H1 (cell line): ENCODE results near the gene IL32. TPM values are rescaled to one million over a fixed set of nuclear protein-coding genes. Genes with fewer than 3 reads are reported as not detected.

ENCODE experiments used
- CTCF ChIA-PET: fragments of 300-600 bp; sonication (Branson Sonifier 250); formaldehyde crosslinking; loops from one replicate; lab custom pipeline; 2021; ENCODE audit not compliant: partially characterized antibody; lab: Charles Lee
- POLR2A ChIA-PET: fragments of 300-600 bp; sonication (Branson Sonifier 250); formaldehyde crosslinking; loops from one replicate; lab custom pipeline; 2021; ENCODE audit warnings: inconsistent platforms; ENCODE audit not compliant: partially characterized antibody; lab: Charles Lee
- DNase-seq, 2 experiments: peaks; one replicate each; pipeline versions ENCODE4 v3.0.0 to v3.0.0-alpha.2; 2010 to 2022; ENCODE audit warnings: low spot score in 2 of 2, low read depth in 1 of 2, mixed read lengths in 1 of 2
- FAIRE-seq: peaks from 2 replicates; lab custom pipeline; 2011; peaks lifted over from hg19 to GRCh38; lab: Jason Lieb, UNC
- H2AFZ ChIP-seq: 2 replicates; pipeline ENCODE4 v1.8.1; 2012; ENCODE audit warnings: low read length, inconsistent platforms
- H2AK5ac ChIP-seq: 2 replicates; pipeline ENCODE4 v1.6.1; 2013; ENCODE audit warnings: low read depth, low read length
- H2BK120ac ChIP-seq: replicated peaks from 2 replicates; pipeline ENCODE3; 2013; ENCODE audit warnings: low read depth, low read length, inconsistent platforms
- H2BK12ac ChIP-seq: 2 replicates; pipeline ENCODE4 v1.6.1; 2013; ENCODE audit warnings: low read depth, low read length
- H2BK15ac ChIP-seq: 2 replicates; pipeline ENCODE4 v1.6.1; 2013; ENCODE audit warnings: low read length
- H2BK20ac ChIP-seq: 2 replicates; pipeline ENCODE4 v1.6.1; 2013; ENCODE audit warnings: low read length
- H2BK5ac ChIP-seq: 2 replicates; pipeline ENCODE4 v1.6.1; 2013; ENCODE audit warnings: low read depth, low read length
- H3K14ac ChIP-seq: 2 replicates; pipeline ENCODE4 v1.6.1; 2013; ENCODE audit warnings: inconsistent platforms; ENCODE audit not compliant: insufficient read length
- H3K18ac ChIP-seq: 2 replicates; pipeline ENCODE4 v1.6.1; 2013; ENCODE audit warnings: low read length; ENCODE audit errors: extremely low read depth
- H3K23ac ChIP-seq: 2 replicates; pipeline ENCODE4 v1.6.1; 2013; ENCODE audit warnings: inconsistent platforms; ENCODE audit not compliant: insufficient read length
- H3K23me2 ChIP-seq: 2 replicates; pipeline ENCODE4 v1.6.1; 2013; ENCODE audit warnings: low read depth, low read length
- H3K27ac ChIP-seq: 2 replicates; pipeline ENCODE4 v1.6.1; 2011; ENCODE audit warnings: low read depth, low read length, inconsistent platforms
- H3K27me3 ChIP-seq, 4 experiments: replicated peaks in 1 of 4; 1 replicate in 1 of 4; 2 replicates in 3 of 4; pipeline versions ENCODE4 v1.6.1 to v1.8.1; 2011 to 2013; ENCODE audit warnings: low read length in 3 of 4, mild to moderate bottlenecking in 3 of 4, inconsistent platforms in 2 of 4, mixed read lengths in 2 of 4, moderate library complexity in 1 of 4; ENCODE audit not compliant: control insufficient read depth in 3 of 4, insufficient read depth in 3 of 4; ENCODE audit errors: extremely low read depth in 1 of 4
- H3K36me3 ChIP-seq, 4 experiments: 2 replicates each; pipeline versions ENCODE4 v1.6.1 to v1.8.1; 2011 to 2013; ENCODE audit warnings: mild to moderate bottlenecking in 4 of 4, low read length in 3 of 4, moderate library complexity in 2 of 4, control low read depth in 1 of 4, inconsistent platforms in 1 of 4; ENCODE audit not compliant: insufficient read depth in 4 of 4, control insufficient read depth in 2 of 4
- H3K4ac ChIP-seq: replicated peaks from 2 replicates; pipeline ENCODE3; 2013; ENCODE audit warnings: low read length, low read depth, mixed read lengths, inconsistent platforms; ENCODE audit not compliant: insufficient read length
- H3K4me1 ChIP-seq, 4 experiments: replicated peaks in 1 of 4; 1 replicate in 1 of 4; 2 replicates in 3 of 4; pipeline versions ENCODE4 v1.6.1 to v1.8.1; 2011 to 2013; ENCODE audit warnings: low read length in 3 of 4, inconsistent platforms in 2 of 4, mixed read lengths in 1 of 4; ENCODE audit not compliant: insufficient read depth in 4 of 4, control insufficient read depth in 3 of 4
- H3K4me2 ChIP-seq, 2 experiments: 2 replicates each; pipeline versions ENCODE4 v1.6.1 to v1.8.1; 2011 to 2013; ENCODE audit warnings: low read depth in 2 of 2, low read length in 2 of 2, control low read depth in 1 of 2, inconsistent platforms in 1 of 2, mild to moderate bottlenecking in 1 of 2; ENCODE audit not compliant: insufficient read depth in 1 of 2
- H3K4me3 ChIP-seq, 4 experiments: fragments of 200-600, 300-600 bp in 1 of 4; sonication (generic), shearing (Covaris generic), sonication (Bioruptor Twin) in 1 of 4; 2 replicates each; pipeline versions ENCODE4 v1.5.1 to v1.8.1; 2011 to 2016; ENCODE audit warnings: low read length in 4 of 4, low read depth in 3 of 4, control low read depth in 2 of 4, inconsistent platforms in 2 of 4, mild to moderate bottlenecking in 2 of 4, mixed read lengths in 1 of 4, moderate library complexity in 1 of 4; ENCODE audit not compliant: insufficient read depth in 2 of 4; ENCODE audit errors: extremely low read depth in 1 of 4
- H3K56ac ChIP-seq: replicated peaks from 2 replicates; pipeline ENCODE3; 2013; ENCODE audit warnings: low read depth, mild to moderate bottlenecking, mixed read lengths, low read length, inconsistent platforms; ENCODE audit not compliant: insufficient read length
- H3K79me1 ChIP-seq: 2 replicates; pipeline ENCODE4 v1.6.1; 2013; ENCODE audit warnings: low read depth, low read length, control low read depth
- H3K79me2 ChIP-seq, 2 experiments: 2 replicates each; pipeline versions ENCODE4 v1.6.1 to v1.8.1; 2012 to 2013; ENCODE audit warnings: low read length in 2 of 2, mild to moderate bottlenecking in 2 of 2, inconsistent platforms in 1 of 2; ENCODE audit not compliant: insufficient read depth in 2 of 2, control insufficient read depth in 1 of 2
- H3K9ac ChIP-seq, 4 experiments: replicated peaks in 1 of 4; 1 replicate in 1 of 4; 2 replicates in 3 of 4; pipeline versions ENCODE4 v1.6.1 to v1.8.1; 2011 to 2013; ENCODE audit warnings: low read depth in 3 of 4, low read length in 3 of 4, control low read depth in 2 of 4, mild to moderate bottlenecking in 2 of 4, moderate library complexity in 2 of 4, inconsistent platforms in 1 of 4; ENCODE audit errors: extremely low read depth in 1 of 4
- H3K9me3 ChIP-seq, 2 experiments: 2 replicates each; pipeline versions ENCODE4 v1.6.1 to v1.8.1; 2012 to 2013; ENCODE audit warnings: mild to moderate bottlenecking in 2 of 2, moderate library complexity in 2 of 2, control low read depth in 1 of 2, inconsistent platforms in 1 of 2, low read depth in 1 of 2, low read length in 1 of 2, mixed read lengths in 1 of 2; ENCODE audit not compliant: insufficient read depth in 2 of 2
- H4K20me1 ChIP-seq, 2 experiments: replicated peaks in 1 of 2; 2 replicates each; pipeline versions ENCODE3 to v1.8.1; 2011 to 2013; ENCODE audit warnings: inconsistent platforms in 2 of 2, low read length in 2 of 2, mild to moderate bottlenecking in 1 of 2; ENCODE audit not compliant: insufficient read depth in 2 of 2, control insufficient read depth in 1 of 2
- H4K5ac ChIP-seq: 2 replicates; pipeline ENCODE4 v1.6.1; 2013; ENCODE audit warnings: low read length, low read depth, mixed read lengths, inconsistent platforms; ENCODE audit not compliant: insufficient read length
- H4K8ac ChIP-seq: 2 replicates; pipeline ENCODE4 v1.8.0; 2013; ENCODE audit warnings: mild to moderate bottlenecking, moderate library complexity, low read length, inconsistent platforms; ENCODE audit not compliant: insufficient read depth; ENCODE audit errors: extremely low read depth
- H4K91ac ChIP-seq: replicated peaks from 2 replicates; pipeline ENCODE3; 2013; ENCODE audit warnings: low read length, mixed read lengths, inconsistent platforms; ENCODE audit not compliant: insufficient read length
- POLR2A ChIP-seq, 2 experiments: IDR thresholded peaks; 1 replicate in 1 of 2; 2 replicates in 1 of 2; pipeline ENCODE4 v1.6.1; 2011; ENCODE audit warnings: low read depth in 2 of 2, low read length in 2 of 2, mild to moderate bottlenecking in 2 of 2; ENCODE audit errors: control extremely low read depth in 1 of 2
- RFX5 ChIP-seq: IDR thresholded peaks from 2 replicates; pipeline ENCODE4 v1.6.1; 2011; ENCODE audit warnings: low read depth, low read length, improper control_type of control experiment, borderline replicate concordance
- SP2 ChIP-seq: IDR thresholded peaks from 2 replicates; pipeline ENCODE4 v1.6.1; 2012; ENCODE audit warnings: mild to moderate bottlenecking, low read length, inconsistent platforms
- YY1 ChIP-seq: IDR thresholded peaks from 2 replicates; pipeline ENCODE4 v1.6.1; 2011; ENCODE audit warnings: low read depth, mild to moderate bottlenecking, low read length
- ZNF274 ChIP-seq: IDR thresholded peaks from 2 replicates; pipeline ENCODE4 v1.7.0; 2012; ENCODE audit warnings: low read length, borderline replicate concordance; ENCODE audit errors: extremely low read depth
- WGBS, 2 experiments: shearing (Covaris generic) in 1 of 2; methylation state at CpG; one replicate each; pipeline versions ENCODE4 v1.1.6 to v1.1.7; 2013 to 2015; ENCODE audit warnings: low lambda C conversion rate in 2 of 2, mixed read lengths in 2 of 2, inconsistent platforms in 1 of 2, low coverage in 1 of 2, missing lambda C conversion rate in 1 of 2; ENCODE audit not compliant: insufficient replicate concordance in 2 of 2, insufficient coverage in 1 of 2, insufficient read length in 1 of 2; ENCODE audit errors: extremely low coverage in 1 of 2, missing lambda C conversion rate in 1 of 2; 5-methylcytosine and 5-hydroxymethylcytosine counted together
- polyA plus RNA-seq, 7 experiments: library from polyadenylated mRNA; depleted of rRNA in 3 of 7; stranded (reverse) in 5 of 7; unstranded in 2 of 7; fragments of >200 nt in 5 of 7; fragments of 200-250 nt in 2 of 7; gene quantifications; 1 replicate in 5 of 7; 2 replicates in 1 of 7; 4 replicates in 1 of 7; pipeline versions ENCODE4 v1.2.1 to v1.2.3, GENCODE V29; 2011 to 2013; ENCODE audit warnings: missing spikeins in 2 of 7, mixed read lengths in 2 of 7
- total RNA-seq: library from RNA; stranded (reverse); fragmentation: NEBNext Ultra II Directional; extraction: Animal tissue kit (Norgen Biotek cat#: 25700); gene quantifications from 2 replicates; pipeline ENCODE4 v1.2.1, GENCODE V29; 2021

The IL32 gene
- total and polyA plus RNA-seq, 2 of the 8 experiments (the other 6 are each of a cell fraction or from before 2014, with no cell fraction given): 2.7 to 5.0 TPM

- no peak overlapping the region for H2BK12ac ChIP-seq
- no peaks in the 10 kb centered on the region for H3K79me2 ChIP-seq
- H2BK5ac ChIP-seq: no peak overlapping the region
- no peak overlapping the region for H2AFZ ChIP-seq
- no peak overlapping the region for H2BK20ac ChIP-seq
- H3K56ac ChIP-seq: no peak overlapping the region
- CTCF ChIA-PET: interaction anchor here (0.7 to 6.6 kb wide), 6 partner anchors 10 to 74 kb away, joined by 3 to 88 read pairs (median 10); no protein-coding TSS in a partner anchor
- no peak overlapping the region for H4K91ac ChIP-seq
- FAIRE-seq: no peak
- H3K4me3 ChIP-seq: no peak overlapping the region
- no peak overlapping the region for H3K4ac ChIP-seq
- H3K23me2 ChIP-seq: peaks cover 7% of the 10 kb centered on the region; the same call in 1 of the 2 replicates
- H3K27ac ChIP-seq: no peak overlapping the region
- H2BK15ac ChIP-seq: no peak overlapping the region
- no peak overlapping the region for H3K18ac ChIP-seq
- no peak overlapping the region for H4K8ac ChIP-seq
- no peaks in the 10 kb centered on the region for H3K9me3 ChIP-seq
- H2AK5ac ChIP-seq: 0 out of 2 replicates have a peak overlapping the region, but pooled peaks have one; percentile 53
- H3K4me1 ChIP-seq: peaks cover 4 to 16% (median 5%) of the 10 kb centered on the region in 4 experiments; a peak in 6 of 7 replicates
- no peak overlapping the region for H3K14ac ChIP-seq
- no peak overlapping the region for H3K4me2 ChIP-seq
- WGBS, 2 experiments: 81% methylated on average over 17 of the region's 17 CpGs; no CpG with 5 or more reads in 1 of the 2 experiments
- no peaks in the 10 kb centered on the region; a peak in 1 of 7 replicates for H3K27me3 ChIP-seq
- H3K23ac ChIP-seq: no peak overlapping the region
- DNase-seq: no peak
- peaks cover 7 to 16% of the 10 kb centered on the region in 2 experiments for H4K20me1 ChIP-seq
- H3K36me3 ChIP-seq: no peaks in the 10 kb centered on the region; a peak in 1 of 8 replicates
- POLR2A ChIA-PET: interaction anchor here (1.1 to 12.7 kb wide), 17 partner anchors 8 to 80 kb away, joined by 3 to 140 read pairs (median 5); partner anchors contain the start of genes CLDN6, HCFC1R1, THOC6 and TNFRSF12A
- H2BK120ac ChIP-seq: no peak overlapping the region
- H3K9ac ChIP-seq: no peak overlapping the region; a peak in 1 of 7 replicates
- no peak overlapping the region for H4K5ac ChIP-seq
- no peaks in the 10 kb centered on the region for H3K79me1 ChIP-seq
- no peak for TF ChIP-seq ZNF274
- no peak for TF ChIP-seq YY1
- TF ChIP-seq POLR2A (IDR thresholded peaks at IDR 0.05; ENCODE audit: control extremely low read depth in 1 of 2, low read depth in 2 of 2, low read length in 2 of 2): no peak
- TF ChIP-seq SP2: no peak
- TF ChIP-seq RFX5: no peak
Observed at GRCh38 chr16:3054965-3055733, 10.3 kb upstream of the IL32 start.
